Activated CD8-positive, alpha-beta memory T cell treated with anti-CD3 and anti-CD28 coated beads, Interleukin-2, amount 50 U/mL, for 48 hours (primary cell): ENCODE data around the gene UBIAD1.
"Not testable (repeated sequence)": the region's sequence is repeated elsewhere in the genome, so short reads cannot be mapped to it uniquely, and the experiment has no call there.

ENCODE experiments used
- DNase-seq: peaks from one replicate; pipeline ENCODE4 v3.0.0-alpha.2; 2020

The UBIAD1 gene

DNA sequence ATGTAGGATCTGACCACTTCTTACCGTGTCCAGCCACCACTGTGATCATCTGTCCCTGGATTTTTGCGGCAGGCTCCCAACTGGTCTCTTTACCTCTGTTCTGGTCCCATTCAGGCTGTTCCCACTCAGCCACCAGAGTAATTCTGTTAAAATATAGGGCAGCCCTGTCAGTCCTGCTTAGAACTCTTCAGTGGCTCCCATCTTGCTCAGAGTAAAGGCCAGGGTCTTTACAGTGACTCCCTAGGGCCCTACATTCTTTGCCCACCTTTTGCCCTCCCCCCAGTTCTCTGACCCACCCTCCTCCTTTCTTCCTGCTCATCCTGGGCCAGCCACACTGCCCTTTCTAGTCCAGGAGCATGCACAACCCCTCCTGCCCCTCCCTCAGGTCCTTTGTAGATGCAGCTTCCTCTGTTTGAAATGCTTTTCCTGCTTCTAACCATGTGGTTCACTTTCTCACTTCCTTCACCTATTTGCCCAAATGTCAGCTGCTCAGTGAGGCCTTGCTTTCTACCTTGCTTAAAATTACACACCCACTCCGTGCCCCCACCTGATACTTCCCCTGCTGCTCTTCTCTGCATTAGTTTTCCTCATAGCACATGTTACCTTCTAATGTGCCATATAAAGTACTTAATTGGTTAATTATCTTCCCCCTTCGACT lies 7.8 kb downstream of the UBIAD1 start:
- DNase-seq: no peak

DNA sequence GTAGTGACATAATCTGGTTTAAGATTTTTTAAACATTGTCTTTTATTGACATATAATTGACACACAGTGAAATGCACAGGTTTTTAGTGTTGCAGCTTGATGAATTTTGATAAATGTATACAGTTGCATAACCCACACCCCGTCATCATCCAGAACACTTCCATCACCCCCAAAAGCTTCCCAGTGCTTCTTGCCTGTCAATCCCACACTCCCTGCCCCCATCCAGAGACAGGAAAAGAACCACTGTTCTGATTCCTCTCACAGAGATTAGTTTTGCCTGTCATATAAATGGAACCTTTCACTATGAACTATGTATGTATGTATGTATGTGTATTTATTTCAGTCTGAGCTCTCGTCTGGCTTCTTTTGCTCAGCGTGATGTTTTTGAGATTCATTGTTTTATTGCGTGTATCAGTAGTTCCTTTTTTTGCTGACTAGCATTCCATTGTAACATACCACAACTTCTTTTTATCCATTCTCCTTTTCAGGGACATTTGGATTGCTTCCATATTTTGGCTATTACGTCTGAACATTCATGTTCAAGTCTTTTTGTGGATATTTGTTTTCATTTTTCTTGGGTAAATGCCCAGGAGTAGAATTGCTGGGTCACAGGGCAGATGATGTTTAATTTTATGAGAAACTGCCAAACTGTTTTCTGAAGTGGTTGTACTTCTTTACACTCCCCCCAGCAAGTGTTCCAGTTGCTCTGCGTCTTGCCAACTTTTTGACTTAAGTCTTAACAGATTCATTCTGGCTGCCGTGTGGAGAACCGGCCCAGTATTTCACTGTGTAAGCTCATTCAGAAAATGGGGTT lies 8.7 kb downstream of the UBIAD1 start:
- DNase-seq: no peak

DNA sequence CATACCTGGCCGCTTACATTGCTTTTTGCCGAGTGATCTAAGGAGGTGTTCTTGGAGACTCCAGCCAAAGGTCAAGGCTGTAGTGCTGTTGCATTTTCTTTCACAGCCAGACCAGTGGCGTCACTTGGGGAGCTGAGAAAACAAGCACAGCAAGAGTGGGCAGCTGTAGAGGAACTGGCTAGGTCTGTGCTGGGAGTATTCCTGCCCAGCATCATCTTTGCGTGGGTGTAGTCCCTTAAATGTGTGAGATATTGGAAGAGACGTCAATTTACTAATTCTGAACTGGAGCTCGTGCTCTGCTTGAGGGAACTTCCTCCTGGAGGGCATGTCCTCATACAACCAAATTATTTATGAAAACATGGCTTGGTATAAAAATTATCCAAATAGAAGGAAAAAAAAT lies 10.2 kb downstream of the UBIAD1 start:
- no peak for DNase-seq

DNA sequence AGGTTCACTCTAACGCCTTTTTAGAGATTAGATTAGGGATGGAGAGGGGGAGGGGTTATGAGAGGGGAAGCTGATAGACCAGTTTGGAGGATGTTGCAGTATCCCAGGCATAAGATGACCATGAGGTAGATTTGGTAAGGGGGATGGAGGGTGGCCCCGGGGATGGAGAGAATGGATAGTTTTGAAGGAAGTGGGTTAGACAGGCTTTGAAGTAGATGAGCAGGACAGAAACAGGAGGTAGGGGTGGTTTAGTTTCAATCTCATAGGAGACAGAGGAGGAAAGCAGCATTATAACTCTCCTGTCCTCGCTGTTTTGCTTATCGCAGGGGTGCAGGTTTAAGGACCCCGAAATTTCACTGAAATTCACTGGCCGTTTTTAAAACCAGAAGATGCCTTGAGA lies 11.8 kb downstream of the UBIAD1 start:
- DNase-seq: no peak

DNA sequence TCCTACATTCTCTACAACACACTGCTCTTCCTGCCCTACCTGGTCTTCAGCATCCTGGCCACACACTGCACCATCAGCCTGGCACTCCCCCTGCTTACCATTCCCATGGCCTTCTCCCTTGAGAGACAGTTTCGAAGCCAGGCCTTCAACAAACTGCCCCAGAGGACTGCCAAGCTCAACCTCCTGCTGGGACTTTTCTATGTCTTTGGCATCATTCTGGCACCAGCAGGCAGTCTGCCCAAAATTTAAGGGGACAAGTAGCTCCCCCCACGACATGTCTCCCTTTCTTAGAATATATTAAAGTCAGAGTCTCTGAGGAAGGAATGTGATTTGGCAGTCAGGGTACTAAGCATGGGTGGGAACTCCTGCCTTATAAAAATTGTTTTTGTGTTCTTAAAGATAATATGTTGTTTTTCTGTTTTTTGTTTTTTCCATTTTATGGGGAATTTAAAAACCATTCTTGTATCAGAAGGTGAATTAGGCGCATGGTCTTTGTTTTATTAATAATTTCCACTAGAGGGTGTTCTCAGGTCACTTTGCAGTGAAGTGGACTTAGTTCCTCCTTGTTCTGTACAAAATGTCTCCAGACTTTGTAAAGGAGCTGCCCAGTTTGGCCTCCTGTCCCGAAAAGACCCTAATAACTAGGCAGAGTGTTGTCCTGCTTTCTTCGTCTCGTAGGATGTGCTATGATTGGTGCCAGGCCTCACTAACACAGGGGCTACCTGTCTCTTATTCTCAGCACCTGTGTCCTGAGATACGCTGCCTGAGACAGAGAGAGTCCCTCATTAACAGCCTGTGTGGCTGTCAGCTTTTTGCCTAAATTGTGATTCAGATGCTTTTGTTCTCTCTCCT lies 13.1 kb downstream of the UBIAD1 start:
- no peak for DNase-seq

DNA sequence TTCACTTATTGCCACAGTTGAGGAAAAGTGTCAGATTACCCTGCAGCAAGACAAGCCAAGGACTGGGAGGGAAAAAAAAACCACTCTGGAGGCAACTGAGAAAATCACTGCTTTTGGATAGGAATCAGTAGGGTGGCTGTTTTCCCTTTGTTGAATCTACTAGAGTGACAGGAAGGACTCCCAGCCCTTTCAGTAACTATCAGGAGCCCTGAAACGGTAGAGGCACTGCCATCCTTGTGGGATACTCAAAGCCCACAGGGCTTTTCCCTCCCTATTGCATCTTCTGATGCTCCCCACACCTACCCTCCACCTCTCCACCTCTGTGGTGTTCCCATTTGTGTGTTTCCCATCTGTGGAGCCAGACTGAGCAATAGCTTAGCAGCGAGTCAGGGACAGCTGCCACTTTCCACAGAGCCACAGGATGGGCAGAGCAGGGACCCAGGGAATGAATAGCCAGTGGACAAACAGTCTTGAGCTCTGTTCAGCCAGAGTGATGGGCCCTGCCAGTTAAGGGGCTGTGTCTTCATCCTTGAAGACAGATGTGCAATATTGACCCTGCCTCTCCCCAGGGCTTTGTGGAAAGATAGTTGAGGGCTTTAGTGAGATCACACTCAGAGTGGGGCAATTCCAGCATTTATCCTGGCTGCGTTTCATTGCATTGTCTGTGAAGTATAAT lies 13.9 kb downstream of the UBIAD1 start:
- DNase-seq: no peak

DNA sequence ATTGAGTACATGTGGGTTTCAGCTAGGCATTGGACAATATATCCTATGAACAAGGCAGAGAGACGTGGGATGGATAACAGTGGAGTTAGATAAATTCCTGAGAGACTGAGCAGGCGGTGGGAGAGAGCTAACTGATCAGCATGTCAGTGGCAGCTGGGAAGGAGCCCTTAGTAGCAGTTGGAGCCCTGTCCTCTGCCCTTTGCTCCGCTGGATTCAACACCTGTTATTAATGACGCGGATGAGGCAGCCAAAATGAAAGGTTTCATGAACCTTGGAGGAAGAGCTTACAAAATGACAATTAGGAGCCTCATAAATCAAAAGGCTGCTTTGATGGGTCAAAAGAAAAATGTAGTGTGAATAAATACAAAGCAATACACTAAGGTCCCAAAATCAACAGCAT lies 16.1 kb downstream of the UBIAD1 start:
- DNase-seq: no peak

DNA sequence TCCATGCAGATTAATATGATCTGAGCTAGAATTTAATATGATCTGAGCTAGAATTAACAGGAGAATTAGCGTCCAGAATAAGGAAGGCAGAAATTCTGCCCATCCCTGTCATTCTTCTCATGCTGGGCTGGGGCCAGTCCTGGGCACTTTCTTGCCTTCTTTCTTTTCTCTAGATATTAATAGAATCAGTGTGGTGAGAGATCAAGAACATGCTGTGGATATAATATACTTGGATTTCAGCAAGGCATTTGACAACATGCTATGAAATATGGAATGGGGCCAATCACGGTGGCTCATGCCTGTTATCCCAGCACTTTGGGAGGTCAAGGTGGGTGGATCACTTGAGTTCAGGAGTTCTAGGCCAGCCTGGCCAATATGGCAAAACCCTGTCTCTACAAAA lies 18.1 kb downstream of the UBIAD1 start:
- no peak for DNase-seq

DNA sequence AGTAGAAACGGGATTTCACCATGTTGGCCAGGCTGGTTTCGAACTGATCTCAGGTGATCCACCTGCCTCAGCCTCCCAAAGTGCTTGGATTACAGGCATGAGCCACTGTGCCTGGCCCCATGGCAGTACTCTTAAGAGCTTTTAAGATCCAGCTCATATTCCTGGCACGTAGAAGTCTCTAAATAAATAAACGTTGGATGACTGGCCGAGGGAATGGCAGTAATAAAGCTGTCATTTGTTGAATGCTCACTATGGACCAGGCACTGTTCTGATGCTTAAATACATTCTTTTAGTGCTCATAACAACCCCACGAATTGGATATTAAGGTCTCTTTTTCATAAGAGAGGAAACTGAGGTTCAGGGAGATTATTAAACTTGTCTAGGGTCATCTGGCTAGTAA lies 20.9 kb downstream of the UBIAD1 start:
- no peak for DNase-seq

DNA sequence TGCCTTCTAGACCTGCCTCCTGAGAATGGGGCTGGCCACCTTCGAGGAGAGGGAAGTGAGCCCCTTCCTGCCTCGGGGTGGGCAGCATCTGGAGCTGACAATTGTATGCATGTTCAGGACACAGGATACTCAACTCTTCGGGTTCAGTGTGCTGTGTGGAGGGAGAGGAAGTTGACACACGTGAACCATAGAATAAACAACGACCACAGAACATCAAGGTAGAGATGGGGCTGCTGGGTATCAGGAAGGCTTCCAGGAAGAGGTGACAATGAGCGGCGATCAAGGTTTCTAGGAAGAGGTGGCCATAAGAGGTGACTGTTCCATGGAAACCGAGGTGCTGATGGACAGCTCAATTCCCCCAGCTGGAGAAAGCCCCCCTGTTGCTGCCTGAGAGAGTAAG lies 22.0 kb downstream of the UBIAD1 start:
- no peak for DNase-seq

DNA sequence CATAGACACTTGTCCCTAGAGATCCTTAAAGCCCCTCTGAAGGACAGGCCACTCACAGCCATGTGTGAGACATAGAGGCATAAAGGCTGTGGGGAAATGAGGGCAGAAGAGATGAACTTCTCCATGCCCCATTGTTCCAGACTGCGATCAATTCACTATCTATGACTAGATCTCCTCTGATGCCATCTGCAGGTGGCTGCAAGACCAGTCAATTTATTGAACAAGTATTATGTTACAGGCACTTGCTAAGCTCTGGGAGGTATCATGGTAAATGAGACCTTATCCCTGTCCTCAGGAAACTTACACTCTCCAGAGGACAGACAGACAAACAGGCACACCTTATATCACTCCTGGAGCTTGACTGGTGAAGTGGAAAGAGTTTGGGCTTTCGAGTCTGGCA lies 22.9 kb downstream of the UBIAD1 start:
- DNase-seq: no peak

DNA sequence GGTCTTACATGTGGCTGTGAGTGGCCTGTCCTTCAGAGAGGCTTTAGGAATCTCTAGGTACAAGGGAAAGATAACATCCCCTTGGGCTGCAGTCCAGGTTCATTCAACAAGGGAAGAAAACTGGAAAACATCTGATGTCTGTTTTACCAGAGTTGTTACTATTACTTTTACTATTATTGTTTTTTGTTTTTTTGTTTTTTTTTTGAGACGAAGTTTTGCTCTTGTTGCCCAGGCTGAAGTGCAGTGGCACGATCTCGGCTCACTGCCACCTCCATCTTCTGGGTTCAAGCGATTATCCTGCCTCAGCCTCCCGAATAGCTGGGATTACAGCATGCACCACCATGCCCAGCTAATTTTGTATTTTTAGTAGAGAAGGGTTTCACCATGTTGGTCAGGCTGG lies 24.8 kb downstream of the UBIAD1 start:
- DNase-seq: not testable (repeated sequence)

DNA sequence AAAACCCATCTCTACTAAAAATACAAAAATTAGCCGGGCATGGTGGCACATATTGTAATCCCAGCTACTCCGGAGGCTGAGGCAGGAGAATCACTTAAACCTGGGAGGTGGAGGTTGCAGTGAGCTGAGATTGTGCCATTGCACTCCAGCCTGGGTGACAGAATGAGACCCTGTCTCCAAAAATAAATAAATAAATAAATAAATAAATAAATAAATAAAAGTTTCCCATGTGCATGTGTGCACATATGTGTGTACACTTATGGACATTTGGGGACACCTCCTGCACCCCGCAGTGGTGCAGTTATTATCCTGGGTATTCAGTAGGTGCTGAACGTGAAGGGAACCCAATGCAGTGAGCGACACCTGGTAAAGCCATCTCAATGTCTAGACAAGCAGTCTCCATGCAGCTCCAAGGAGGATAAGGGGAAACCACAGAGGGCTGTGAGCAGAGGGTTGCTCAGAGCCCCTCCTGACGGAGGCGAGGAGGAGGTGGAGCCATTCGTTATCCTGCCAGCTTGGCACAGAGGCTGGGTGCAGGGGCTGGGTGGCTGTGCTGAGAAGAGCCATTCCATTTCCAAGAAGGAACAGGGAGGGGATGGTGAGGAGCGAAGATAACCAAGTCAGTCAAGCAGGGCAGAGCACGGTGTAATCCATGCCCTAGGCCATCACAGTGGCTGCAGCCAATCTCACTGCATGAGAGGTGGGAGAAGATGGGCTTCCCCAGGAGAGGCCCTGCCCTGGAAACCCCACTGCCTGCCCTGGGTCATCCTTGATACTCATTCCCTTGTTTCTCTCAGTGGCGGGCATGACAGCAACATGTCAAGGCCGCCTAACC lies 25.6 kb downstream of the UBIAD1 start:
- no peak for DNase-seq

DNA sequence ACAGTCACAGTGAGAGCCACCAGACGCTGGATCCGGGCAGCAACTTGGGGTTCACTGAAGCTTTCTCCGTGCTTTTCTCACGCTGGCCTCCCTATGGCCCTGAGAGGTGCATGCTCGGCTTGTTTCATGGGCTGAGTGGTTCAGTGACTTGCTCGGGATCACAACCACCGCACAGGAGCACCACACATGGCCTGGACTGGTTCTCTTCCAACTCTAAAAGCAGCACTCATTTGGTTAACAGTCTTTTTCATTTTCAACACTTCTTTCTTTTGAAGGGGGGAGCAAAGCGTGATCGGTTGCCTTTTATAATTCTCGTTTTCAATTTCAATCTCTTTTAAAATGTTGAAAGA lies 26.2 kb downstream of the UBIAD1 start:
- DNase-seq: no peak

DNA sequence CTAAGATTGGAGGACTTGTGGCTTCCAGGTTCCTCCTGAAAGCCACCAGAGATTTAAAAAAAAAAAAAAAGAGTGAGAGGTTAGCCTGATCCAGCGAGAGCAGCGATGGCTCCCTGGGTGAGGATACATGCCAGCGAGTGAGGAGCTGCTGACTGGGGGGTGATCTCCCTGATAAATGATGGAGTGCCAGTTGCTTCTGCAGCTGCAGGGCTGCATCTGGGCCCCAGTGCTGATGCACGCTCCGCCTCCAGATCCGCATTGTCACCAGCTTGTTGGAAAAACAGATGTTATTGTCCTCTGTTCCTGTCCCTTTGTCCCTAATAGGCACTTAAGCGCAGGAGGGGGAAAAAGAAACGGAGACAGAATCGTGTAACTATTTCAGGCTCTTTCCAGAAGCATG lies 28.6 kb downstream of the UBIAD1 start:
- no peak for DNase-seq

DNA sequence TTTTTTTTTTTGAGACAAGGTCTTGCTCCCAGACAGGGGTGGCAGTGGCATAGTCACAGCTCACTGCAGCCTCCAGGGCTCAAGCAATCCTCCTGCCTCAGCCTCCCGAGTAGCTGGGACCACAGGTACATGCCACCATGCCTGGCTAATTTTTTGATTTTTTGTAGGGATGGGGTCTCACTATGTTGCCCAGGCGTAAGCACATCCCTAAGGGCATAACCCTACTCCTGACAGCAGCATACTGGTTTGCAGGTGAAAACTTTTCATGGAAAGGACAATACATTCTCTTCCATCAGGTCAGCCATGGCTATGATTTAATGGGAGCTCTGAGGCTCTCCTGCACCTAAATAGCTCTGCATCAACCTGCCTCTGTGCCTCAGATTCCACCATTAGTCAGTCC lies 29.4 kb downstream of the UBIAD1 start:
- DNase-seq: no peak

DNA sequence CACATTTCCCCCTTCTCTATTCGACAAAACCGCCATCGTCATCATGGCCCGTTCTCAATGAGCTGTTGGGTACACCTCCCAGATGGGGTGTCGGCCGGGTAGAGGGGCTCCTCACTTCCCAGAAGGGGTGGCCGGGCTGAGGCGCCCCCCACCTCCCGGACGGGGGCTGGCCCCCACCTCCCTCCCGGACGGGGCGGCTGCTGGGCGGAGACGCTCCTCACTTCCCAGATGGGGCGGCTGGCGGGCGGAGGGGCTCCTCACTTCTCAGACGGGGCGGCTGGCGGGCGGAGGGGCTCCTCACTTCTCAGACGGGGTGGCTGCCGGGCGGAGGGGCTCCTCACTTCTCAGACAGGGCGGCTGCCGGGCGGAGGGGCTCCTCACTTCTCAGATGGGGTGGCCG lies 32.5 kb downstream of the UBIAD1 start:
- DNase-seq: not testable (repeated sequence)

DNA sequence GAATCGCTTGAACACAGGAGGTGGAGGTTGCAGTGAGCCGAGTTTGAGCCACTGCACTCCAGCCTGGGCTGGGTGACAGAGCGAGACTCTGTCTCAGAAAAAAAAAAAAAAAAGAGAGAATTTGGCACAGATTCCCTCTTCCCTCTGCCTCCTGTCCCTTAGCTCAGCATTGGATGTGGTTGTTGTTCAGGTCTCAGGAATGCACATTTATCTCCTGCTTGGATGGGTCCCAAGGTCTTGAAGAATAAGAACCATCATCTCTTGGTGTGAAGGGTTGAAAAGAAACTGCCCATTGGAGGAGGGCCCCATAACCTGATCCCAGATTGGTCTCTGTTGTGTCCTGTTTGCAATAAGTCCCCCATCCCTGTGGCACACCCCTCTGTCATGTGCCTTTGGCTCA lies 34.9 kb downstream of the UBIAD1 start:
- no peak for DNase-seq

DNA sequence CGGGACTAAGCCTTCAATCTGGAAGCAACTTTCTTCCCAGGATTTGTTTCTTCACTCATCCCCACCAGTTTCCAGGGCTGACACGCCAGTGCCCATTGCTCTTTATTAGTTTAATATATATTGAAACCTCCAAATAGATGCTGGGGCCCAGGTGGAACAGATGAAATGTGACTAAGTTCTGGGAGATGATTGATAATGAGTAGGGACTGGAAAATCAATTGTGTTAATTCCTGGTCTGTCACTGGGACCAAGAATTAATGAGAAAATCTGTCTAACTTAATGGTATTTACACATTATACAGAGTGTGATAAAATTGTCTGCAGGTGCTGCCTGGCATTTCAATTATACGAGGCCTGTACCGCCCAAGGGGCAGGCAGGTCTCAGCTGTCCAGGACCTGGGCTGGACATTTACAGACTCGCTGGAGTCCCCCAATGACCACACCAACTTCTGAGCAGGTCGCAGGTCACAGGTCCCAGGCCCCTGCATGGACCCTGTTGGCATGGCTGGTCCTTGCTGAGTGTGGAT lies 35.8 kb downstream of the UBIAD1 start:
- DNase-seq: no peak

DNA sequence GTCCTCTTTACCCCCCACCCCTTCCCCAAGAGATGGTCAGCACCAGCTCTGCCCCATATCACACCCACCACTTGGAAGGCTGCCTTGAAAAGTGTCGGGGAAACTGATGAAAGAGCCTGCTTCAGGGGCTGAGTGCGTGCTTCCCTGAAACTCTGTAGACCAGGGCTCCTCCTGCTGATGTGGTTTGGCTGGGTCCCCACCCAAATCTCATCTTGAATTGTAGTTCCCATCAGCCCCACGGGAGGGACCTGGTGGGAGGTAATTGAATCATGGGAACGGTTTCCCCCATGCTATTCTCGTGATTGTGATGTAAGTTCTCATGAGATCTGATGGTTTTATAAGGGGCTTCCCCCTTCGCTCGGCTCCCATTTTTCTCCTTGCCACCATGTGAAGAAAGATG lies 36.4 kb downstream of the UBIAD1 start:
- DNase-seq: no peak

DNA sequence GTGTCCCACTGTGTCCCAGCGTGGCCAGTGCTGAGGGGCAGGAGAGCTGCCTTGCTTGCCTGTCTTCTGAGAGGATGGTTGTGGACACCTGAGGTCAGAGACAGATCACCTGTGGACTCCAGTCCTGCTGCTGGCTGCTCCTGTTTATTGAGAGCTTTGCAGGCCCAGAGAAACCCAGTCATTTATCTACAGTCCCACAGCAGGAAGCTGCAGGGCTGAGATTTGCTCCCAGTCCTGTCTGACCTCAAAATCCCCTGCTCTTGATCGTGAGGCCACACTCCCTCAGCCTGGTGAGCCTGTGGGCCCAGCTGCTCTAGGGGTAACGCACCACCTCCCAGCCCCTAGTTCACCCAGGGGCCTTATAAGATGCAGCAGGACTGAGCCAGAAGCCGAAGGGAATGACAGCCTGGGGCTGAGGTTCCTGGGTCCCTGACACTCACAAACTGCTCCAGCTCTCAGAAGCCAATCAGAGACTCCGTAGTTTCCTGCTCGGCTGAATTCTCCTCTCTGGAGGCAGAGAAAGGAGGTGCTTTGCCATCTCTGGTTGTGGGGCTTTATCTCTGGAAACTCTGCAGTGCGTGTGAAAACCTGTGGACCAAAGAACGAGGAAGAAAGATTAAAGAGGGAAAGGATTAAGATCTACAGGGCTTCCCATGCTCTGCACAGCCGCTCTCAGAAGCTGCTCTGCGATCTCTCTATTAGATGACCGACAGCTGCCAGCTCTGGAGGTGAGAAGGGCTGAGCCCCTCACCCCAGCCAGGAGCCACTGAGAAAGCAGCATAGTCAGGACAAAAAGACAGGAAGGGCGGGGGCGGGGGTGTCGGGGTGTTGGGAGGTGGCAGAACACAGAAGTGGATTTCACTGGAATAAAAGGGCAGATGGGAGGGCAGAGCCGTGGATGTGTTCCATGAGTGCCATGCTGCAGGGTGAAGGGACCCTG lies 39.1 kb downstream of the UBIAD1 start:
- no peak for DNase-seq
